T follicular helper cell (primary cell): ENCODE measurements around the gene COCH.
"Not testable (repeated sequence)": the region's sequence is repeated elsewhere in the genome, so short reads cannot be mapped to it uniquely, and the experiment has no call there.

ENCODE experiments used
- DNase-seq: peaks from one replicate; pipeline ENCODE4 v3.0.0-alpha.2; 2020; ENCODE audit warnings: low read depth

COCH gene

GRCh38 chr14:30925254-30925653, 50.9 kb downstream of the COCH start:
- DNase-seq = no peak

- no peak for DNase-seq
These were observed 54.1 kb downstream of the COCH start for GRCh38 chr14:30928462-30928861.

GRCh38 chr14:30933937-30934336, 59.6 kb downstream of the COCH start:
- DNase-seq = not testable (repeated sequence)

DNA sequence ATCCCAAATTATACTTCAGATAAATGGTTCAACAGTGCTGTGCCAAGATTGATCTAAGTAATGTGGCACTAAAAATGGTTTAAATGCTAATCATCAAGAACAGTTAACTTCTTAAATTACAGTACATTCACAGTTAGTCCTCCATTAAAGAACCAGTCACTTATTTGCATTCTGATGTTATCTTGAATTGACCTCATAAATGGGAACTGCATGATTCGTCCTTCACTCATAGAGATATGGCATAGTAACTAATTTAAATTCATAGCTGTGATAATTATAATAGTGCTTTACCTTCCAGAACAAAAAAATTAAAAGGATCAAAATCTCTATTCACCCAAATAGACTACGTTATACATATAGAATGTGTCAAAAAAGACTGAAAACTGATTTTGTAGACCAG, 61.1 kb downstream of the COCH start:
- no peak for DNase-seq

DNA sequence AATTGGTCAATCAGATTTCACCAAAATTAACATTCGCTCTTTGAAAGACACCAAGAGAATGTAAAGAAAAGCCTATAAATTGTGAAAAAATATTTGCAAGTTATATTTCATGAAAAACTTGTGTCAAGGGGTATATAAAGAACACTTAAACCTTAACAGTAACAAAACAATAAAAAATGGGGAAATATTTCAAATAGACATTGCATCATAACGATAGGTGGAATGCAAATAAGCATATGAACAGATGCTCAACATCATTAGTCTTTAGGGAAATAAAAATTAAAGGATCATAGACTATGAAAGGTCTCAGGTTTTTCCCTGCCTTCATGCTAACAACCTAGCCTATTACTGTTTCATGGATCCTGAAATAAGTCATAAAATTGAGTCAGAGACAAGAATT, 64.3 kb downstream of the COCH start:
- no peak for DNase-seq
